Liver (tissue), 9 donors: Measurements from ENCODE around the gene MSI2. TPM values are rescaled to one million over a fixed set of nuclear protein-coding genes. Genes with fewer than 3 reads are reported as not detected.

ENCODE experiments used
- DNase-seq: peaks from one replicate; pipeline ENCODE4 v3.0.0-alpha.2; 2017; ENCODE audit warnings: low spot score
- H3K27ac ChIP-seq, 2 donors: one replicate each; pipeline ENCODE4 v1.7.0; 2013; ENCODE audit warnings: inconsistent platforms in 2 of 2, low read length in 2 of 2, control low read depth in 1 of 2, low read depth in 1 of 2, mild to moderate bottlenecking in 1 of 2
- H3K27me3 ChIP-seq, 4 donors: one replicate each; pipeline versions ENCODE4 v1.6.1 to v1.7.0; 2013; ENCODE audit warnings: low read length in 3 of 4, inconsistent platforms in 1 of 4, mild to moderate bottlenecking in 1 of 4, moderate library complexity in 1 of 4; ENCODE audit not compliant: control insufficient read depth in 4 of 4, insufficient read depth in 4 of 4
- H3K36me3 ChIP-seq, 4 donors: one replicate each; pipeline versions ENCODE4 v1.6.1 to v1.7.0; 2013; ENCODE audit warnings: low read length in 3 of 4, mild to moderate bottlenecking in 3 of 4, low read depth in 1 of 4, moderate library complexity in 1 of 4; ENCODE audit not compliant: control insufficient read depth in 4 of 4, insufficient read depth in 3 of 4
- H3K4me1 ChIP-seq, 4 donors: one replicate each; pipeline versions ENCODE4 v1.6.1 to v1.7.0; 2013; ENCODE audit warnings: low read length in 3 of 4, mild to moderate bottlenecking in 3 of 4, moderate library complexity in 1 of 4; ENCODE audit not compliant: control insufficient read depth in 4 of 4, insufficient read depth in 4 of 4
- H3K4me3 ChIP-seq, 3 donors: one replicate each; pipeline versions ENCODE4 v1.6.1 to v1.7.0; 2013; ENCODE audit warnings: low read length in 3 of 3, control low read depth in 1 of 3, low read depth in 1 of 3, mild to moderate bottlenecking in 1 of 3
- H3K9ac ChIP-seq, 2 donors: one replicate each; pipeline ENCODE4 v1.7.0; 2013; ENCODE audit warnings: low read length in 2 of 2, mild to moderate bottlenecking in 2 of 2, moderate library complexity in 2 of 2, control low read depth in 1 of 2, low read depth in 1 of 2
- H3K9me3 ChIP-seq, 4 donors: one replicate each; pipeline versions ENCODE4 v1.6.1 to v1.7.0; 2013; ENCODE audit warnings: low read length in 3 of 4; ENCODE audit not compliant: control insufficient read depth in 4 of 4
- ATF3 ChIP-seq: IDR thresholded peaks from 2 replicates; pipeline ENCODE4 v1.6.1; 2016; ENCODE audit warnings: antibody characterized with exemption
- CTCF ChIP-seq: fragments of 150-350 bp; IDR thresholded peaks from 2 replicates; pipeline ENCODE4 v1.5.1; 2017; ENCODE audit warnings: improper control_type of control experiment, low read depth, low read length; ENCODE audit not compliant: missing input control
- FOXA1 ChIP-seq: IDR thresholded peaks from 2 replicates; pipeline ENCODE4 v1.6.1; 2016; ENCODE audit warnings: antibody characterized with exemption
- FOXA2 ChIP-seq: IDR thresholded peaks from 2 replicates; pipeline ENCODE4 v1.6.1; 2016; ENCODE audit warnings: antibody characterized with exemption
- GABPA ChIP-seq, 2 donors: IDR thresholded peaks in 1 of 2; conservative IDR thresholded peaks in 1 of 2; 2 replicates each; pipeline ENCODE4 v1.6.1; 2016; ENCODE audit warnings: antibody characterized with exemption in 2 of 2, mild to moderate bottlenecking in 1 of 2, moderate library complexity in 1 of 2
- HNF4A ChIP-seq, 2 donors: conservative IDR thresholded peaks; 2 replicates each; pipeline ENCODE4 v1.6.1; 2016; ENCODE audit warnings: antibody characterized with exemption in 2 of 2, mild to moderate bottlenecking in 2 of 2
- HNF4G ChIP-seq: IDR thresholded peaks from 2 replicates; pipeline ENCODE4 v1.6.1; 2016; ENCODE audit warnings: antibody characterized with exemption
- JUND ChIP-seq, 2 donors: IDR thresholded peaks; 2 replicates each; pipeline ENCODE4 v1.6.1; 2016; ENCODE audit warnings: antibody characterized with exemption in 2 of 2
- MAX ChIP-seq: IDR thresholded peaks from 2 replicates; pipeline ENCODE4 v1.6.1; 2016; ENCODE audit warnings: antibody characterized with exemption
- NR2F2 ChIP-seq: IDR thresholded peaks from 2 replicates; pipeline ENCODE4 v1.6.1; 2016; ENCODE audit warnings: antibody characterized with exemption
- RAD21 ChIP-seq, 2 donors: IDR thresholded peaks; 2 replicates each; pipeline ENCODE4 v1.6.1; 2016; ENCODE audit warnings: antibody characterized with exemption in 2 of 2, mild to moderate bottlenecking in 2 of 2
- REST ChIP-seq: IDR thresholded peaks from 2 replicates; pipeline ENCODE4 v1.6.1; 2016; ENCODE audit warnings: antibody characterized with exemption, mild to moderate bottlenecking
- RXRA ChIP-seq, 2 donors: IDR thresholded peaks; 2 replicates each; pipeline ENCODE4 v1.6.1; 2017 to 2018; ENCODE audit warnings: antibody characterized with exemption in 2 of 2, mild to moderate bottlenecking in 1 of 2
- SP1 ChIP-seq: IDR thresholded peaks from 2 replicates; pipeline ENCODE4 v1.6.1; 2018; ENCODE audit warnings: antibody characterized with exemption, mild to moderate bottlenecking
- TAF1 ChIP-seq: conservative IDR thresholded peaks from 2 replicates; pipeline ENCODE4 v1.6.1; 2016; ENCODE audit warnings: antibody characterized with exemption, mild to moderate bottlenecking
- YY1 ChIP-seq: IDR thresholded peaks from 2 replicates; pipeline ENCODE4 v1.6.1; 2016; ENCODE audit warnings: antibody characterized with exemption, mild to moderate bottlenecking
- WGBS: extraction: QIAGEN DNeasy Blood & Tissue Kit; methylation state at CpG from one replicate; pipeline ENCODE4 v1.1.7; 2013; 5-methylcytosine and 5-hydroxymethylcytosine counted together
- polyA plus RNA-seq, 2 donors: library from polyadenylated mRNA; stranded (reverse) in 1 of 2; unstranded in 1 of 2; fragments of 200-250 nt in 1 of 2; fragments of >200 nt in 1 of 2; fragmentation: Nextera tagmentation in 1 of 2; extraction: Ambion mirVana in 1 of 2; gene quantifications; one replicate each; pipeline versions ENCODE4 v1.2.1 to v1.2.3, GENCODE V29; 2013 to 2015
- total RNA-seq, 2 donors: library from RNA; depleted of rRNA; stranded (reverse); fragments of >200 nt; gene quantifications; one replicate each; pipeline ENCODE4 v1.2.3, GENCODE V29; 2014
- donor health status: healthy.
- donor health status: healthy.
- donor health status: healthy.
- donor health status: healthy.
- donor health status: healthy.

Gene MSI2
- total and polyA plus RNA-seq, 4 donors, result 5.7 to 15.6 (median 9.2) TPM

GRCh38 chr17:57615836-57616757 lies 359.8 kb downstream of the MSI2 start:
- Histone ChIP-seq H3K4me1 (no peaks in the 10 kb centered on the region), H3K9me3 (no peaks in the 10 kb centered on the region), H3K27ac (no peak overlapping the region), H3K9ac (no peak overlapping the region), H3K4me3 (no peak overlapping the region), H3K27me3 (no peaks in the 10 kb centered on the region), H3K36me3 (peaks cover 0 to 4% (median 0%) of the 10 kb centered on the region in 4 donors)
- 97% methylated on average over 13 of the region's 13 CpGs for WGBS
- DNase-seq, result no peak
- TF ChIP-seq RAD21 (IDR thresholded peaks at IDR 0.05), result no peak
- TF ChIP-seq JUND (IDR thresholded peaks at IDR 0.05), result no peak
- TF ChIP-seq GABPA (IDR thresholded peaks at IDR 0.05 in 1 of 2, conservative IDR thresholded peaks at IDR 0.05 in 1 of 2), result no peak
- TF ChIP-seq NR2F2, result no peak
- TF ChIP-seq MAX, result no peak
- no peak for TF ChIP-seq ATF3
- no peak for TF ChIP-seq TAF1
- no peak for TF ChIP-seq FOXA2
- no peak for TF ChIP-seq HNF4A (conservative IDR thresholded peaks at IDR 0.05)
- TF ChIP-seq CTCF, result no peak
- no peak for TF ChIP-seq RXRA (IDR thresholded peaks at IDR 0.05)
- TF ChIP-seq YY1, result no peak
- no peak for TF ChIP-seq SP1
- TF ChIP-seq FOXA1, result no peak
- TF ChIP-seq REST, result no peak

- no peak for DNase-seq
- no peaks in the 10 kb centered on the region for H3K9me3 ChIP-seq
- TF ChIP-seq HNF4G (no peak), REST (no peak), NR2F2 (no peak), YY1 (no peak), RXRA (IDR thresholded peaks at IDR 0.05) (no peak), FOXA2 (no peak), MAX (no peak), CTCF (no peak)
- no peaks in the 10 kb centered on the region for H3K4me1 ChIP-seq
- peaks cover 0 to 4% (median 0%) of the 10 kb centered on the region in 4 donors for H3K36me3 ChIP-seq
- no peaks in the 10 kb centered on the region for H3K27me3 ChIP-seq
- no peak overlapping the region for H3K9ac ChIP-seq
- H3K27ac ChIP-seq, result no peak overlapping the region
- no peak overlapping the region for H3K4me3 ChIP-seq
Measured at GRCh38 chr17:57617218-57617617, 360.9 kb downstream of the MSI2 start.
